AG04449 (cell line): Measurements from ENCODE around the gene GRID1.

Experiments used
- CTCF ChIA-PET: fragments of 350-600 bp; formaldehyde crosslinking; extraction: SDS; loops from one replicate; lab custom pipeline; 2021; ENCODE audit warnings: antibody characterized with exemption; lab: Yijun Ruan, JAX
- POLR2A ChIA-PET: fragments of 400-600, 350-600 bp; formaldehyde crosslinking; extraction: SDS; loops from one replicate; lab custom pipeline; 2020; ENCODE audit warnings: antibody characterized with exemption, inconsistent platforms; lab: Yijun Ruan, JAX
- DNase-seq: peaks from one replicate; pipeline ENCODE4 v3.0.0-alpha.2; 2010; ENCODE audit warnings: low read depth, low spot score
- H3K4me3 ChIP-seq: 2 replicates; pipeline ENCODE4 v1.5.1; 2011; ENCODE audit warnings: low read depth, mild to moderate bottlenecking, control low read depth, low read length
- TF ChIP-seq, protein P1 (sequence below): IDR thresholded peaks from one replicate; pipeline ENCODE4 v1.5.1; 2011; ENCODE audit warnings: mild to moderate bottlenecking, moderate library complexity, low read length, control low read depth, inconsistent platforms; ENCODE audit not compliant: insufficient read depth; ENCODE audit errors: missing control alignments

GRID1 gene

DNA sequence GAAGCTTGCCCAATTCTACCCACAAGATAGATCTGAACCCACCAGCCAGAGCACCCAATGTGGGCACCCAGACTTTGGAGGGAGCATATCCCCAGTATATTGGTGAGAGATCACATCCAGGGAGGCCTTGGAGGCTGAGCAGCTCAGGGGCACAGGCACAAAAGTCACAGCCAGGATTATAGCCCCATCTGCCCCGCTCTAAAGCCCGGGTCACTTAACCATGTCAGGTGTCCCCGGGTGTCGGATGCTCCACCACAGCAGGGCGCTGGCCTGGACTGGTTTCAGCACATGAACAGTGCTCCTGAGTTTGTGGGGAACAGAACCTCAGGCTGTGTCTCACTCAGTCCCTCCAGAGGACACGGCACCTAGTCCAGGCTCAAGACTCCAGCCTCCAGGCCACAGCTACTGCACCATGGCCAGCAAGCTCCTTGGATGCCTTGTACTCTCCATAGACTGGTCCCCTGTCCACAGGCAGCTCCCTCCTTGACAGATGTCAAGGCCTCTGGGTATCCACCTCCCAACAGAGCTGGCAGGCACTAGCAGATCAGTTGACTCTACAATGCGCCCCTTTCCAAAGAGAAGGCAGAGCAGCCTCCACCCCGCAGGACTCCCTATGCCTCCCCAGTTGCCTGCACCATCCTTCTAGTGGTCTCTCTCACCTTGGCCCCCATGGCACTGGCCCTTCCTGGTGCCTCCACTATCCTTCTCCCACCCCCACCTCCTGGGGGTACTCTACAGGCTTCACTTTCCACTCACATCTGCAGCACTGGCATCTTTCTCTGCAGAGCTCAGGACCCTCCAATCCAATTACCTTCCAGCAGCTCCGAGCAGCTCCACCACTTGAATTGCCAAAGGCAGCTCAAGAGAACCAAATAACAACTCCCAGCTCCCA lies 306.0 kb downstream of the GRID1 start:
- H3K4me3 ChIP-seq = no peak overlapping the region
- ChIA-PET CTCF (no interaction called here), POLR2A (no interaction called here)
- no peak for DNase-seq
- TF ChIP-seq, protein P1, sequence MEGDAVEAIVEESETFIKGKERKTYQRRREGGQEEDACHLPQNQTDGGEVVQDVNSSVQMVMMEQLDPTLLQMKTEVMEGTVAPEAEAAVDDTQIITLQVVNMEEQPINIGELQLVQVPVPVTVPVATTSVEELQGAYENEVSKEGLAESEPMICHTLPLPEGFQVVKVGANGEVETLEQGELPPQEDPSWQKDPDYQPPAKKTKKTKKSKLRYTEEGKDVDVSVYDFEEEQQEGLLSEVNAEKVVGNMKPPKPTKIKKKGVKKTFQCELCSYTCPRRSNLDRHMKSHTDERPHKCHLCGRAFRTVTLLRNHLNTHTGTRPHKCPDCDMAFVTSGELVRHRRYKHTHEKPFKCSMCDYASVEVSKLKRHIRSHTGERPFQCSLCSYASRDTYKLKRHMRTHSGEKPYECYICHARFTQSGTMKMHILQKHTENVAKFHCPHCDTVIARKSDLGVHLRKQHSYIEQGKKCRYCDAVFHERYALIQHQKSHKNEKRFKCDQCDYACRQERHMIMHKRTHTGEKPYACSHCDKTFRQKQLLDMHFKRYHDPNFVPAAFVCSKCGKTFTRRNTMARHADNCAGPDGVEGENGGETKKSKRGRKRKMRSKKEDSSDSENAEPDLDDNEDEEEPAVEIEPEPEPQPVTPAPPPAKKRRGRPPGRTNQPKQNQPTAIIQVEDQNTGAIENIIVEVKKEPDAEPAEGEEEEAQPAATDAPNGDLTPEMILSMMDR = no peak

DNA sequence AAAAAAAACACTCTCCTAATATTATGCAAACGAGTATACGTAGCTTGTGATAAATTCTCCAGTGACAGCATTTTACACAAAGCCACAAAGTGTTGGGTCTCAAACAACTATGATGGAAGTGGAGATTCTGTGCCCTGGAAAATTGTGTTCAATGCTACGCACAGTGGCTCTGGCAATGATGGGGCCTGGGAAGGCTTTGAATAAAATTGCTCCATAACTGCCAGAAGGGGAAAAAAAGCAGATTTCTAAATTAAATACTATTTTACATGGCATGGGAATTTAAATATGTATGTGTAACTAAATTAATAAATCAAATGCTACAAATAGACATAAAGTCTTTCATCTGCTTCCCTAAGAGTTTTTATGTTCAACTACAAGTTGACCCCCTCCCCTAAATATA lies 306.7 kb downstream of the GRID1 start:
- CTCF ChIA-PET = no interaction called here
- TF ChIP-seq, protein P1 = no peak
- DNase-seq = no peak
- POLR2A ChIA-PET = no interaction called here
- no peak overlapping the region for H3K4me3 ChIP-seq

DNA sequence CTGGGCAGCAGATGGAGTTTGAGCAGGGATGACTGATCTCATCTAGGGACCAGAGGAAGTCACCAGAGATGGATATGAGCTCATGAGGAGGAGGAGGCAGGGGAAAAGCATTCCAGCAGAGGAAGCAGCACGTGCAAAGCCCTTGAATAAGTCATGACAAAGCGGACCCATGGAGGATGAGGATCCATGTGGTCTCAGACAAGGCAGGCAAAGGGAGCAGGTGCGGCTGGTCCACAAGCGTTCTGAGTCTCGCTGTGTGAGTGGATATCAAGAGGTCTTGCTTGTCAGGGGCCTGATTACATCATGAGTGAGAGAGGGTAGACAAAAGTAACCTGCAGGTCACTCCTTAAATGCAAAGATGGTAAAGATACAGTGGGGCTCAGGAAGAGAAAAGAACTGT lies 307.6 kb downstream of the GRID1 start:
- DNase-seq = no peak
- ChIA-PET CTCF (no interaction called here), POLR2A (no interaction called here)
- TF ChIP-seq, protein P1 = no peak
- no peak overlapping the region for H3K4me3 ChIP-seq

DNA sequence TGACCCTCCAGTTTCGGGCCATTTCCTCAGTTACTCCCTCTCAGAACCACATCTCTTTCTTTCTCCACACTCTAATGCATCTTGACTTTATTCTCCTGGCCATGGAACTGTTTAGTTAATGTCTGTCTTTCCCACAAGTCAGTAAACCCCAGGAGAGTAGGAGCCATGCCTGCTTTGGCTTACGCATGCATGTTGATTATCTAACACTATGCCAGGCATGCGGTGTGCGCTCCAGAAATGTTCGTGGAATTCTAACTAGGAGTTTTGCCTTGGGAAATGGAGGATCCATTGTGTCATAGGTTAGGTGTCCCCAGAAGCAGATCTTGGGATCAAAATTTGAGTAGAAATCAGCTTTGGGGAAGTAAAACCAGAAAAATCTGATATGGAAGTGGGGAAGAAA lies 308.9 kb downstream of the GRID1 start:
- TF ChIP-seq, protein P1 = no peak
- CTCF ChIA-PET = no interaction called here
- DNase-seq = no peak
- H3K4me3 ChIP-seq = no peak overlapping the region
- POLR2A ChIA-PET = no interaction called here

DNA sequence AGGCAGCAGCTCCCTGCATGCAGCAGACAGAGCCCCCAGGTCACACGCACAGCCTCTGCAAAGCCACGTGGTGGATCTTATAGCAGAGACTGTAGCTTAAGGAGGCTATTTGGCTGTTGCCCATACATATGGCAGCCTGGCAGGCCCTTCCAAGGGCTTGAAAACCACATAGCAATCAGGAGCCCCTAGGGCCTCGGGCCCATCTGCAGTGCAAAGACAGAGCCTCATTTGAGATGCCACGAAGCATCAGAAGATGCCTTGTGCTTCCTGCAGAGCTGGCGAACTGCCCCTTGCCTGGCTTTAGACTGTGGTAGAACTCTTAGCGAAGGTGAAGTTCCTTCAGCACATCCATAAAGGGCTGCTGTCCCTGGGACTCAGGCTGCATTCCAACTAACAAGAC lies 309.9 kb downstream of the GRID1 start:
- POLR2A ChIA-PET = no interaction called here
- TF ChIP-seq, protein P1 = no peak
- no peak for DNase-seq
- H3K4me3 ChIP-seq = no peak overlapping the region
- CTCF ChIA-PET = no interaction called here

DNA sequence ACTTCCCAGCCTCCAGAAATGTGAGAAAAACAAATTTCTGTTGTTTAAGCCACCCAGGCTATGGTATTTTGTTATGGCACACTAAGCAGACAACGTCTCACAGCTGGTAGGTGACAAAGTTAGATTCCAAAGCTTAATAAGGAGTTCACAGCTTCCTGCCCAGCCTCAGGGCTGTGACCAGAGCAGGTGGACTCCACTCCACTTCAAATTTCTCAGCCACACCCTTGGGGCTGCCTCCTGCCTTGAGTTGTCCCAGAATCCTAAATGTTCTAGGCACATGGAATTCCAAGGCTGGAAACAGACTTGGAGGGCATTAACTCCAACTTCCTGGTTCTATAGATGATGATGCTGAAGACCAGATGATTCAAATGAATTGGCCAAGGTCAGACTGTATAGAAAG lies 310.7 kb downstream of the GRID1 start:
- no peak overlapping the region for H3K4me3 ChIP-seq
- DNase-seq = no peak
- POLR2A ChIA-PET = no interaction called here
- CTCF ChIA-PET = no interaction called here
- TF ChIP-seq, protein P1 = no peak
